HG03442 (cell line): Measurements from ENCODE around the gene GHRL.

Source experiments
- ATAC-seq: cut with Tn5 transposase; IDR thresholded peaks from one replicate; pipeline ENCODE4 v1.9.1; 2021; ENCODE audit warnings: mild to moderate bottlenecking, moderate library complexity; ENCODE audit not compliant: unreplicated experiment

Gene GHRL

DNA sequence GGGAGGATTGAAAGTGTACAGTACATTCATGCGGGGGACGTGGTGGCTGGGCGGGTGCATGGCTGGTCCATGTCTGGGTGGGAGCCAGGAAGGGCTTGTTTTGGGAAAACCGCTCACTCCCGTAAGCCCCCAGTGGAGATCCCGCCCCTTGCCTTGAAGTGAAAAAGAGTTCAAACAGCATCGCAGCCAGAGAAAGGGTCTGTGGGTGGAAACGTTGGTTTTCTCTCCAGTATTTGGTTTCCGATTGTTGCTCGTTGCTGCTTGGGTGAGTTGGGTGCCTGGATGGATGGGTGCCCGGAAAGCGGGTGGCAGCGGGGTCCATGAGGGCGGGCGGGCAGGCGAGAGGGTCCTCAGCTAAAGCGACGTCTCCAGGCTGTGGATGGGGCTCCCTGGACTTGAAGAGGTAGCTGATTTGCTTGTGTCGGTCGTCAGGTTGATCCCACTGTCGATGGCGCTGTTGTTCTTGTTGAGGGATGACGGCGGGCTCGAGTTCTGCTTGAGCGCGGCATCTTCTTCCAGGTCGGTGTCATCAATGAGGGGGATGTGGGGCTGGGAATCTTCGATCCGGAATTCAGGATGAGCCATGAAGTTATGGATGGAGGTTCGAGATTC lies 35.8 kb upstream of the GHRL start:
- no peak for ATAC-seq

GRCh38 chr3:10327592-10327991 lies 34.8 kb upstream of the GHRL start:
- no peak for ATAC-seq

GRCh38 chr3:10322352-10322710 lies 29.6 kb upstream of the GHRL start:
- ATAC-seq = no peak

DNA sequence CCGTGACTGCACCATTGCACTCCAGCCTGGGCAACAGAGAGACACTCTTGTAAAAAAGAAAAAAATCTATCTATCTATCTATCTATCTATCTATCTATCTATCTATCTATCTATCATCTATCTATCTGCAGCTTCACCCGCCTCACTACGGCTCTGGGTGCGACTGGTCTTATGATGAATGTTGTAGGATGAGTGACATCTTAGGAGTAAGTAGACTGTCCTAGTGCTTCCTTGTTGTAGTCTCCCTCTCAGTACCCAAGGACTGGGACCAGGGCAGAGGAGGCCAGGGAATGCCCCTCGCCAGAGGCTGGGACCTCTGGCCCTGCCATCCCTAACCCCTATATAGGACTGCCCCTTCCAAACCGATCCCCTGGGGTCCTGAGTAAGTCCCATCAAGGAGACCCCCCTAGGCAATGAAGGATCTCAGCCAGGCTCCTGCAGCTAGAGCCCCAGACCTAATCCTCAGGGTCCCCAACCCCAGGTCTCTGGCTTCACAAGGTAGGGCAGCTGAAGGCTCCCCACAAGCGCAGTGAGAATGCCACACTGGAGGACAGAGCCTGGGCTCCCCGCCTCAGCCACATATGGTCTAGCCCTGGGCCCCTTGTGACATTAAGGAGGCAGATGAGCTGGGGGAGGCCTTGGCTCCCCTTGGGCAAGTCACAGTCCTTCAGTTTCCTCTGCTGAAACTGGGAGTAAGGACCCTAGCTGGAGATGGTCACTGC lies 29.0 kb upstream of the GHRL start:
- no peak for ATAC-seq

GRCh38 chr3:10320320-10320677 lies 27.6 kb upstream of the GHRL start:
- no peak for ATAC-seq

- no peak for ATAC-seq
These were observed 27.1 kb upstream of the GHRL start for GRCh38 chr3:10319804-10320203.

DNA sequence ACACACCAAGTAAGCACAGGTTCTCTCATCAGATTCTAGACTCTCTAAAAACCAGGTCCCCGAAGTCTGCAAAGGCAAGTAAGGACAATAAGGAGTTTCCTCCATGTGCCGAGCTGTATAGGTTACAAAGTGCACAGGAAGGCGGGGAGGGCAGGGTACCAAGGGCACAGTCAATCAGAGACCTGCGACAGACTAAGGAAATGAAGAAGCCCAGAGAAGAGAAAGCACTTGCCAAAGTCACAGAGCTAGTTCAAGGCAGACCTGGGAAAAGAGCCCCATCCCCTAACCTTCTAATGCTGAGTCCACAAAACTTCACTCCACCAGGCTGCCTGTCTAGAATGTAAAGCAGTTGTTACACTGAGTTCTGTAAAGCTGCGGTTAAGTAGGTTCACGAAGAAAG lies 26.5 kb upstream of the GHRL start:
- ATAC-seq = no peak

DNA sequence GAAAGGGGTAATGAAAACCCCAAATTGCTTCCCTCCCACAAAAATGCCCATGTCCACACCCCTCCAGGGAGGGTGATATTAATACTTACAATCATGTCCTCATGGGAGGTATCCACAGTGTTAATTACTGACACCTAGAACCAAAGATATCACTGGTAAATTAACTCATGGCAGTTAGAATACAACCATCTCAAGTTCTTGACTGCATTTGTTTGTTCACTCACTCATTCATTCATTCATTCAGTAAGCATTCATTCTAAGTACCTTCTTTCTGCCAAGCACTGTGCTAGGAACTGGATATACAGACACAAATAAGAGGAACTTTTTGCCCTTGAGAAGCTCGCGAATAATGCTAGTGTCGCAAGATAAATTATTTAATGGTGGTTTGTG lies 25.2 kb upstream of the GHRL start:
- ATAC-seq = no peak

- no peak for ATAC-seq
These were observed 24.7 kb upstream of the GHRL start for GRCh38 chr3:10317311-10317960.

DNA sequence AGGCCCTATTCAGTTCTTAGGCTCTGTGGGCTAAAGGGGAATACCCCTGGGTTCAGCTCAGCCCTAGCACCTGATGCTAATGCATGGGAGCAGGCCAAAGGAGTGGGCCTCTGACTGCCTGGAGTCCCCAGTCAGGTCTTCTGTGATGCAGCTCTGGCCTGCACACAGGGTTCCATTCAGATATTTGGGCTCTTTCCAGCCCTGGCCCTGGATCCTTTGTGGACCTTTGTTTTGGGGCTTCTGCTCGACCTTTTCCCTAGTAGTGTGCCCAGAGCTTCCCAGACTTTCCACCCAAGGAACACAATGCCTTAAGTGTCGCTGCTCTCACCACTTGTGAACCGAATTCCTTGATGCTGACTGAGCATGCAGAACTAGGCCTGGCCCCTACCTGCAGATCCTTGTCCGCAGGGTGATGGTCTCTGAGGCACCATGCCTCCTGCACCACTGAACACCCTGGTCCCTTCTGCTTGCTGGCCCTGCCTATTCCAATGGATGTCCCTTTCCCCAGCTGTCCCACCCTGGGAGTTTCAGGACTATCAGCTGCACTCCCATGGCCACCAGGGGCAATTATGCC lies 23.1 kb upstream of the GHRL start:
- ATAC-seq = no peak

DNA sequence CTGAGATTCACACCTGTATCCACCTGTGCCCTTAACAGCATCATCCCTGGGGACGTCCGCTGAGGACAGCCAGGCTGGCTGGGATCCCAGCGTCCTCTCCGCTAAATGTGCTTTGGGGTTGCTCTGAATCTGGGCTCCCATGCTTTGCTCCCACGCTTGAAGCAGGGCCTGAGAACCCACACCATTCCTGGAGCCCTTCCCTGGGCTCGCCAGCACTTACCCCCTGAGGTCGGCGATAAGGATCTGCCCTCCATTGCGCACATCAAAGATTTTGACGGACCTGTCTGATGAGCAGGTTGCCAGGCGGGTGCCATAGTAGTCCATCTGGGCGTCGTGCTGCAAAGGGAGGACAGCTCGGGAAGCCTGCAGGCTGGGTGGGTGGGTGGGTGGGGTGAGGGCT lies 22.4 kb upstream of the GHRL start:
- no peak for ATAC-seq

GRCh38 chr3:10312861-10313260 lies 20.1 kb upstream of the GHRL start:
- ATAC-seq = no peak

- ATAC-seq = no peak
These were observed 19.6 kb upstream of the GHRL start for GRCh38 chr3:10312391-10312790.

DNA sequence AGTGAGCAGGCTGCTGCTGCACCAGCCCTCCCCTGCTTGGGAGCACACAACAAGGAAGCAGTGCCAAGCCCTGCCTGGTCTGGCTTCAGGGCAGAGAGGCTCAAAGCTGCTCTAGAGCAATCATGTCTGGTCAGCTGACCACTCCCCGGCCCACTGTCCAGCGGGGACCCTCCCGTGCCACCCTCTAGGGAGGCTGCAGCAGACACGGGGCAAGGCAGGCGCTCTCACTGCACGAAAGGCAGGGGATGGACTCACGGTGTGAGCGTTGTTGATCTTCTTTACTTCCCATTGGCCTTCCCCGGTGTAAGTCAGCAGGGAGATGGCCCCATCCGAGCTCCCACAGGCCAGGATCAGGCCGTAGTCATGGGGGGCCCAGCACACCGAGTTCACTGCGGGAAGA lies 19.0 kb upstream of the GHRL start:
- no peak for ATAC-seq

GRCh38 chr3:10310578-10310977 lies 17.8 kb upstream of the GHRL start:
- ATAC-seq = no peak

- ATAC-seq = no peak
These were observed 17.0 kb upstream of the GHRL start for GRCh38 chr3:10309736-10310135.

DNA sequence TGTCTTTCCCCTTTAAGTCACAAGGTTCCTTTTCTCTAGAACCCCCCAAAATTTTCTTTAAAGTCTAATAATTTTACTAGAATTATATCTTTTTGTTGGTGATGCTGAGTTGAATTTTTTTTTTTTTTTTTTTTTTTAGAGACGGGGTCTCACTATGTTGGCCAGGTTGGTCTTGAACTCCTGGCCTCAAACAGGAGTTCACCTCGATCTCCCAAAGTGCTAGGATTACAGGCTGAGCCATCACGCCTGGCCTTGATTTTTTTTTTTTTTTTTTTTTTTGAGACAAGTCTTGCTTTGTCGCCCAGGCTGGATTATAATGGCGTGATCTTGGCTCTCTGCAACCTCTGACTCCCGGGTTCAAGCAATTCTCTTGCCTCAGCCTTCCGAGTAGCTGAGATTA lies 15.9 kb upstream of the GHRL start:
- no peak for ATAC-seq

DNA sequence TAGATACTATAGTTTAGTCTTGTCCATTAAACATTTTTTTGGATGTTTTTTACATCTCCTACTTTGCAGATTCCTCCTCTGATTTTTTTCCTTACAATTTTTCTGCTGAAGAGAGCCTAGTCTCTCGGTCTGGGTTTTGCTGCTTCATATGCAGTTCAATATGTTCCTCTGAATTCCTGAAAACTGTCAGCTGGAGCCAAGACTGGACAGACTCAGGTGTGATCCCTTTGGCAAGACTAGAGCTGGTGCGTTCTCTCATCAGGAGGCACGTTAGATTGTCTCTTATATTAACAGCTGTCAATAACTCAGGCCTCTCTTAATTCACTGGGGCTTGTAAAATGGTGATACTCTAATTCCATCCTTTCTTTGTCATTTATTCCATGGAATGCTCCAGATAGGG lies 13.4 kb upstream of the GHRL start:
- ATAC-seq = no peak

GRCh38 chr3:10305331-10305902 lies 12.7 kb upstream of the GHRL start:
- ATAC-seq = no peak

GRCh38 chr3:10304905-10305304 lies 12.2 kb upstream of the GHRL start:
- no peak for ATAC-seq

- ATAC-seq = no peak
These were observed 11.0 kb upstream of the GHRL start for GRCh38 chr3:10303785-10304184.

- no peak for ATAC-seq
These were observed 10.4 kb upstream of the GHRL start for GRCh38 chr3:10303105-10303504.
